H9 (cell line): ENCODE results near the gene NR4A2. TPM values are rescaled to one million over a fixed set of nuclear protein-coding genes. Genes with fewer than 3 reads are reported as not detected.

Experiments used
- DNase-seq: peaks from one replicate; pipeline ENCODE4 v3.0.0-alpha.2; 2017
- H2AFZ ChIP-seq: one replicate; pipeline ENCODE4 v1.6.1; 2013; ENCODE audit warnings: mild to moderate bottlenecking, low read length, control low read depth, moderate library complexity
- H2AK5ac ChIP-seq: 2 replicates; pipeline ENCODE4 v1.6.1; 2013; ENCODE audit warnings: low read length, control low read depth, mixed read lengths; ENCODE audit not compliant: insufficient read length
- H2BK120ac ChIP-seq: one replicate; pipeline ENCODE4 v1.6.1; 2013; ENCODE audit warnings: low read depth, mild to moderate bottlenecking, low read length, control low read depth, inconsistent platforms; ENCODE audit not compliant: poor library complexity, severe bottlenecking
- H2BK12ac ChIP-seq: 2 replicates; pipeline ENCODE4 v1.6.1; 2013; ENCODE audit warnings: low read length, control low read depth, mixed read lengths, low read depth; ENCODE audit not compliant: insufficient read length
- H2BK15ac ChIP-seq: 2 replicates; pipeline ENCODE4 v1.6.1; 2013; ENCODE audit warnings: low read depth, low read length, control low read depth
- H2BK20ac ChIP-seq: one replicate; pipeline ENCODE4 v1.6.1; 2013; ENCODE audit warnings: low read depth, mild to moderate bottlenecking, low read length, control low read depth, inconsistent platforms; ENCODE audit not compliant: poor library complexity, severe bottlenecking
- H2BK5ac ChIP-seq: 2 replicates; pipeline ENCODE4 v1.6.1; 2013; ENCODE audit warnings: low read length, control low read depth, mixed read lengths; ENCODE audit not compliant: insufficient read length
- H3K14ac ChIP-seq: 2 replicates; pipeline ENCODE4 v1.6.1; 2013; ENCODE audit warnings: low read length, control low read depth; ENCODE audit not compliant: insufficient read depth
- H3K18ac ChIP-seq: 2 replicates; pipeline ENCODE4 v1.6.1; 2013; ENCODE audit warnings: low read depth, mild to moderate bottlenecking, mixed read lengths, low read length, control low read depth; ENCODE audit not compliant: insufficient read length
- H3K23ac ChIP-seq: 2 replicates; pipeline ENCODE4 v1.6.1; 2013; ENCODE audit warnings: low read length, control low read depth, mixed read lengths, low read depth; ENCODE audit not compliant: insufficient read length
- H3K23me2 ChIP-seq: 2 replicates; pipeline ENCODE4 v1.6.1; 2013; ENCODE audit warnings: low read depth, mild to moderate bottlenecking, mixed read lengths, low read length, control low read depth; ENCODE audit not compliant: insufficient read length, poor library complexity, severe bottlenecking
- H3K27ac ChIP-seq: 2 replicates; pipeline ENCODE4 v1.5.1; 2013; ENCODE audit warnings: low read length, control low read depth, mixed read lengths, low read depth; ENCODE audit not compliant: insufficient read length
- H3K27me3 ChIP-seq: 2 replicates; pipeline ENCODE4 v1.6.1; 2013; ENCODE audit warnings: low read length, control low read depth, inconsistent platforms; ENCODE audit not compliant: insufficient read depth
- H3K4ac ChIP-seq: 2 replicates; pipeline ENCODE4 v1.6.1; 2013; ENCODE audit warnings: low read depth, mild to moderate bottlenecking, control low read depth, inconsistent platforms, low read length, moderate library complexity
- H3K4me1 ChIP-seq: 2 replicates; pipeline ENCODE4 v1.6.1; 2013; ENCODE audit warnings: low read length, control low read depth, inconsistent platforms; ENCODE audit not compliant: insufficient read depth
- H3K4me2 ChIP-seq: 2 replicates; pipeline ENCODE4 v1.6.1; 2013; ENCODE audit warnings: low read length, control low read depth, mixed read lengths; ENCODE audit not compliant: insufficient read length, insufficient read depth
- H3K56ac ChIP-seq: 2 replicates; pipeline ENCODE4 v1.6.1; 2013; ENCODE audit warnings: low read depth, mild to moderate bottlenecking, mixed read lengths, low read length, control low read depth; ENCODE audit not compliant: insufficient read length
- H3K79me1 ChIP-seq: 2 replicates; pipeline ENCODE4 v1.6.1; 2013; ENCODE audit warnings: low read depth, mild to moderate bottlenecking, moderate library complexity, low read length, control low read depth, inconsistent platforms; ENCODE audit not compliant: insufficient read depth, poor library complexity, severe bottlenecking
- H3K79me2 ChIP-seq: 2 replicates; pipeline ENCODE4 v1.6.1; 2013; ENCODE audit warnings: low read length, control low read depth, inconsistent platforms; ENCODE audit not compliant: insufficient read depth
- H3K9ac ChIP-seq: 2 replicates; pipeline ENCODE4 v1.6.1; 2013; ENCODE audit warnings: low read length, control low read depth, mixed read lengths; ENCODE audit not compliant: insufficient read length; ENCODE audit errors: extremely low read depth
- H3K9me3 ChIP-seq: one replicate; pipeline ENCODE4 v1.6.1; 2013; ENCODE audit warnings: low read depth, low read length, inconsistent platforms; ENCODE audit not compliant: control insufficient read depth
- H3T11ph ChIP-seq: one replicate; pipeline ENCODE4 v1.6.1; 2013; ENCODE audit warnings: mild to moderate bottlenecking, low read length, control low read depth, inconsistent platforms
- H4K20me1 ChIP-seq: one replicate; pipeline ENCODE4 v1.6.1; 2013; ENCODE audit not compliant: control insufficient read depth, insufficient read length, insufficient read depth
- H4K5ac ChIP-seq: 2 replicates; pipeline ENCODE4 v1.6.1; 2013; ENCODE audit warnings: low read depth, mild to moderate bottlenecking, mixed read lengths, low read length, control low read depth; ENCODE audit not compliant: insufficient read length
- H4K8ac ChIP-seq: replicated peaks from 2 replicates; pipeline ENCODE4 v1.6.1; 2013; ENCODE audit warnings: low read length, control low read depth, mixed read lengths, low read depth; ENCODE audit not compliant: insufficient read length
- H4K91ac ChIP-seq: 2 replicates; pipeline ENCODE4 v1.6.1; 2013; ENCODE audit warnings: low read depth, mild to moderate bottlenecking, moderate library complexity, mixed read lengths, low read length, control low read depth; ENCODE audit not compliant: insufficient read length
- H3K27ac Mint-ChIP-seq, 3 experiments: 2 replicates in 2 of 3; 3 replicates in 1 of 3; pipeline ENCODE4 v1.8.0; 2020 to 2021; ENCODE audit warnings: mixed read lengths in 3 of 3, mild to moderate bottlenecking in 1 of 3, moderate library complexity in 1 of 3
- H3K27me3 Mint-ChIP-seq: 2 replicates; pipeline ENCODE4 v1.8.0; 2021; ENCODE audit warnings: low read depth, mild to moderate bottlenecking, moderate library complexity, mixed read lengths
- H3K36me3 Mint-ChIP-seq, 3 experiments: 2 replicates in 2 of 3; 3 replicates in 1 of 3; pipeline ENCODE4 v1.8.0; 2020 to 2021; ENCODE audit warnings: low read depth in 3 of 3, mixed read lengths in 3 of 3; ENCODE audit not compliant: insufficient read depth in 1 of 3
- H3K4me1 Mint-ChIP-seq, 2 experiments: 2 replicates each; pipeline ENCODE4 v1.8.0; 2020; ENCODE audit warnings: mixed read lengths in 2 of 2
- H3K4me3 Mint-ChIP-seq, 2 experiments: 2 replicates in 1 of 2; 3 replicates in 1 of 2; pipeline ENCODE4 v1.8.0; 2020 to 2021; ENCODE audit warnings: mild to moderate bottlenecking in 2 of 2, mixed read lengths in 2 of 2, moderate library complexity in 1 of 2
- H3K9me3 Mint-ChIP-seq, 2 experiments: 2 replicates in 1 of 2; 3 replicates in 1 of 2; pipeline ENCODE4 v1.8.0; 2020; ENCODE audit warnings: mild to moderate bottlenecking in 2 of 2, mixed read lengths in 2 of 2, moderate library complexity in 1 of 2
- WGBS: extraction: QIAGEN DNeasy Blood & Tissue Kit; methylation state at CpG from one replicate; pipeline ENCODE4 v1.1.7; 2013; ENCODE audit warnings: missing lambda C conversion rate, low lambda C conversion rate, mixed read lengths; ENCODE audit not compliant: insufficient read length; ENCODE audit errors: extremely low coverage; 5-methylcytosine and 5-hydroxymethylcytosine counted together
- total RNA-seq: library from RNA; stranded (reverse); gene quantifications from 2 replicates; pipeline ENCODE4 v1.2.1, GENCODE V29; 2021
- TF ChIP-seq, protein P1 (sequence below): fragments of 200-600 bp; sonication (generic); conservative IDR thresholded peaks from 3 replicates; pipeline ENCODE4 v1.8.0; 2021; ENCODE audit warnings: antibody characterized with exemption, mild to moderate bottlenecking

NR4A2 gene
- total RNA-seq, 1 experiment from 2014 or later = 2.0 TPM

- Histone ChIP-seq H2BK12ac (no peak overlapping the region), H3K27ac (no peak overlapping the region), H3T11ph (no peak overlapping the region), H2BK15ac (no peak overlapping the region), H3K14ac (peak overlapping the region; percentile 81), H4K8ac (no peak overlapping the region), H3K9ac (no peak overlapping the region), H2BK120ac (no peak overlapping the region), H2BK5ac (no peak overlapping the region), H3K79me2 (no peaks in the 10 kb centered on the region), H4K5ac (no peak overlapping the region), H4K91ac (no peak overlapping the region), H2AK5ac (no peak overlapping the region), H3K9me3 (no peaks in the 10 kb centered on the region), H3K23me2 (peaks cover 35% of the 10 kb centered on the region), H2BK20ac (no peak overlapping the region), H4K20me1 (no peaks in the 10 kb centered on the region), H3K23ac (no peak overlapping the region), H3K4me1 (peaks cover 5% of the 10 kb centered on the region), H3K4ac (no peak overlapping the region), H3K79me1 (no peaks in the 10 kb centered on the region), H3K18ac (peak overlapping the region; percentile 58), H3K4me2 (peak overlapping the region; percentile 39), H2AFZ (no peak overlapping the region), H3K27me3 (peaks cover 63% of the 10 kb centered on the region), H3K56ac (no peak overlapping the region)
- no CpG with 5 or more reads among the region's 64 CpGs for WGBS
- Mint-ChIP-seq H3K27ac (peak overlapping the region in 1 of 3 experiments; percentile 52; a peak in 1 of 7 replicates), H3K27me3 (peaks cover 65% of the 10 kb centered on the region), H3K36me3 (peaks cover 0 to 5% (median 2%) of the 10 kb centered on the region in 3 experiments; a peak in 4 of 7 replicates), H3K4me3 (peak overlapping the region in 1 of 2 experiments; percentile 68; a peak in 3 of 5 replicates), H3K9me3 (no peaks in the 10 kb centered on the region; a peak in 1 of 5 replicates), H3K4me1 (peaks cover 26 to 47% of the 10 kb centered on the region in 2 experiments)
- DNase-seq = peak; percentile 49
- TF ChIP-seq, protein P1, sequence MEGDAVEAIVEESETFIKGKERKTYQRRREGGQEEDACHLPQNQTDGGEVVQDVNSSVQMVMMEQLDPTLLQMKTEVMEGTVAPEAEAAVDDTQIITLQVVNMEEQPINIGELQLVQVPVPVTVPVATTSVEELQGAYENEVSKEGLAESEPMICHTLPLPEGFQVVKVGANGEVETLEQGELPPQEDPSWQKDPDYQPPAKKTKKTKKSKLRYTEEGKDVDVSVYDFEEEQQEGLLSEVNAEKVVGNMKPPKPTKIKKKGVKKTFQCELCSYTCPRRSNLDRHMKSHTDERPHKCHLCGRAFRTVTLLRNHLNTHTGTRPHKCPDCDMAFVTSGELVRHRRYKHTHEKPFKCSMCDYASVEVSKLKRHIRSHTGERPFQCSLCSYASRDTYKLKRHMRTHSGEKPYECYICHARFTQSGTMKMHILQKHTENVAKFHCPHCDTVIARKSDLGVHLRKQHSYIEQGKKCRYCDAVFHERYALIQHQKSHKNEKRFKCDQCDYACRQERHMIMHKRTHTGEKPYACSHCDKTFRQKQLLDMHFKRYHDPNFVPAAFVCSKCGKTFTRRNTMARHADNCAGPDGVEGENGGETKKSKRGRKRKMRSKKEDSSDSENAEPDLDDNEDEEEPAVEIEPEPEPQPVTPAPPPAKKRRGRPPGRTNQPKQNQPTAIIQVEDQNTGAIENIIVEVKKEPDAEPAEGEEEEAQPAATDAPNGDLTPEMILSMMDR = no peak
Observed at GRCh38 chr2:156329031-156329926, 3.2 kb downstream of the NR4A2 start.
